Fibroblast of pulmonary artery (primary cell): Measurements from ENCODE around the gene DUT.
A peak's percentile ranks its signal among the peaks of the same experiment; 100 is the strongest.

Experiments
- DNase-seq: peaks from one replicate; pipeline ENCODE4 v3.0.0-alpha.2; 2010; ENCODE audit warnings: low read depth
- H3K4me3 ChIP-seq: replicated peaks from 2 replicates; pipeline ENCODE4 v1.5.1; 2011; ENCODE audit warnings: low read depth, mild to moderate bottlenecking, control low read depth, low read length, moderate library complexity
- CTCF ChIP-seq: IDR thresholded peaks from 2 replicates; pipeline ENCODE4 v1.5.1; 2011; ENCODE audit warnings: mild to moderate bottlenecking, control low read depth, low read length, inconsistent platforms; ENCODE audit errors: missing control alignments

Gene DUT

DNA sequence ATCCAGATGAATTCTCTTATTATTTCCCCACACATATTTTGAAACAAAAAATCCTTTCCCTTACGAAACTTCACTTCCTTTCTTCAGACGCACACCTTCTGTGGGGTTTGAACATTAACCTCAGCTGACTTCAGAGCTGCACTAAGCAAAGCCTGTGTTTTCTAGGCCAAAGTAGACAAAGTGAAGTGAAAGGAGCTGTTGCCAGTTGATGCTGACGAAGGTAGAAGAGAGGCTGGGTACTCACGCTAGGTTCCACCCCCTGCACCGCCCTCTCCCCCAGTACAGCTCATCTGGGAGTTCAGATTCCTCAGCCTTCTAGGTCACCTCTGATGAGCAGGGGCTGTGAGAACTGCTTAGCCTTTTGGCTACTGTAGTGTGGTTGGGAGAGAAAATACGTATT, 24.1 kb downstream of the DUT start:
- H3K4me3 ChIP-seq: no peak overlapping the region
- peak; percentile 67 for DNase-seq
- TF ChIP-seq CTCF: no peak

DNA sequence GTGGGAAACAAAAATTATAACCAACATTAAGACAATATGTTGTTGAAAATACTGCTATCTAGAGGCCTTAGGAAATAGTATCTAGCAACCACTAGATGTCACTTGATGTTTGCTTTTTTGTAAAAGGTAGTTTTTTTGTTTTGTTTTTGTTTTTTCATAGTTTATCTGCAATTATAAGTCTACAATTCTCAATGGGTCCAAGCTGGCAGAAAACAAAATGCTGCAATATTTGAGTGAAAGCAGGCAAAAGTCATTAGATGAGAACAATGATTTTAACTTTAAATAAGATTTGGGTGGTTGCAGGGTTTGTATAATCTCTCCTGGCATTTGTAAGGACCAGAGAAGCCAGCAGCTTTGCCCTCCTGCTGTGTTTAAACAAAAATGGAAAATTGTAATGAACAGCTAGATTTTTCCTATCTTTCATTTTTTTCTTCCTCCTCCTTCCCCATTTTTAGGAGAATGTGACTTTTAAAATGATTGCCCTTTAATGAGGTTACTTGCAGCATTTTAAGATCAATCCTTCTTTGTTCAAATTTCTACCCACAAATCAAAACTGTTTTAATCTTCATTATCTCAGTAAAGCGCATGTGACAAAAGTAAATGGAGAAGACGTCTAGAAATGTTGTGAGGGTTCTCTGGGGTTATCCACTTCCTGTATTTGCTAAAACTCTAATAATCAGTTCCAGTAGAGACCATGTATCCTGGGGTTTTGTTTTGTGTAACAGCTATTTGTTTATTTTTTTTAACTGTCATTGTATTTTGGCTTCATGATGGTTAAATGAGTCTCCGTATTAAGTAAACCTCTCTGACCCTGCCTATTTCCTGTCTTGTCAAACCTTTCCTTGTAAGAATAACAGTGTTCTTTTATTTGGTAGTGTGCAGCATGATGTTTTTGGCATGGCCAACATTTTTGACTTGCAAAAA, 27.3 kb downstream of the DUT start:
- DNase-seq: peak; percentile 76
- peak; percentile 67 for TF ChIP-seq CTCF
- no peak overlapping the region for H3K4me3 ChIP-seq

DNA sequence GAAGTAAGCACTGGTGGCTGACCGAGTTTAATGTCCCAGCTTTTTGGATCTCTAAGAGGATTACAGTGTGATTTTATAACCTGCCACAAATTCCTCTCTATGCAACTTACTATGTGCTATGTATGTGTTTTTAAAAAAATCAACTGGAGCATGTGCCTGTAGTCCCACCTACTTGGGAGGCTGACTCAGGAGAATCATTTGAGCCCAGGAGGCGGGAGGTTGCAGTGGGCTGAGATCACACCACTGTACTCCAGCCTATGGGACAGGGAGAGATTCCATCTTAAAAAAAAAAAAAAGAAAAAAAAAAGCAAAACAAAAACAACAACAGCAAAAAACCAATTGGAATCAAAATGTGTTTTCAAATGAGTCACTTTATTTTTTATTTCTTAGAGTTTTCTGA, 29.6 kb downstream of the DUT start:
- TF ChIP-seq CTCF: no peak
- DNase-seq: peak; percentile 47

DNA sequence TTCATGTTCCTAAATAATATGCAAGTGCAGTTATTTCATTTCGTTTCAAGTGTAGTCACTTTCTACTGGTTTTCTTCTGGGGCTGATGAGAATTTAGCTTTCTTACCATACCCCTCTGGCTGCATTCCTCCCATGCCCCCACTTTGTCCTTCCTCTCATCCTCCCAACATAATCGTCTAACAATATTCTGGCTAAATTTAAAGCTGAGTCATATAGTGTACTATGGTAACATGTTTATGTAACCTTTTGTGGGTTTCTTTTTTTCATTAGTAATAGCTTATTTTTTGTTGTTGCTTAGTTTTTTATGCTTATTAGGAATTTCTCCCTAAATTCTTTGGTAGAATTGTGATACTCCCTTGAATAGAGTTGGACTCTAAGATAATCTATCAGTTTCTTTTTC, 30.5 kb downstream of the DUT start:
- no peak overlapping the region for H3K4me3 ChIP-seq
- no peak for DNase-seq
- TF ChIP-seq CTCF: no peak

More for the DNA sequence above, 29.6 kb downstream of the DUT start:
- no peak overlapping the region for H3K4me3 ChIP-seq

GRCh38 chr15:48363474-48363873, 32.2 kb downstream of the DUT start:
- no peak for TF ChIP-seq CTCF
- H3K4me3 ChIP-seq: no peak overlapping the region
- no peak for DNase-seq

DNA sequence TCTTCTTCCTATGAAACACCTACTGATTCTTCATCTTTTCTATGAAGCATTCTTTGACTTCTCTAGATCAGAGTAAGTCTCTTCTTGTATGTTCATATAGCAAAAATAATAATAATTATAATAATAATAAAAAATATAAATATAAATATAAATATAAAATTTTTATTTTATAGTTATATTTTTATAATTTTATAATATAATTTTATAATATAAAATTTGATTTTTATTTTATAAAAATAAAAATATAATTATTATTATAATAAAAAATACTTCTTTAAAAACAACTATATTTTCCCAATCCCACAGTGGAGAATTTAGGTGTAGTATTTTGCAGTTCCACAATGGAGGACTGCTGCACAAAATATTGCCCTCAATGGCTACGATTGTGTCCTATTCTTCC, 34.3 kb downstream of the DUT start:
- no peak for TF ChIP-seq CTCF
- H3K4me3 ChIP-seq: no peak overlapping the region
- DNase-seq: no peak
